ENCODE measurements around the gene HNRNPAB. TPM values are rescaled to one million over a fixed set of nuclear protein-coding genes. Genes with fewer than 3 reads are reported as not detected.

Gene HNRNPAB
- total and polyA plus RNA-seq, 4 donors = 33.7 to 66.3 (median 50.4) TPM

- Histone ChIP-seq H3K27ac (ENCODE audit: low read depth in 1 of 2, low read length in 2 of 2) (no peak overlapping the region), H3K4me1 (ENCODE audit: control insufficient read depth in 4 of 4, insufficient read depth in 4 of 4, low read length in 3 of 4) (peaks cover 3 to 11% (median 5%) of the 10 kb centered on the region in 4 donors), H3K4me3 (ENCODE audit: low read depth in 1 of 3, low read length in 3 of 3) (no peak overlapping the region), H3K27me3 (ENCODE audit: control insufficient read depth in 4 of 4, insufficient read depth in 4 of 4, low read length in 3 of 4) (no peaks in the 10 kb centered on the region), H3K36me3 (ENCODE audit: control insufficient read depth in 4 of 4, insufficient read depth in 3 of 4, low read depth in 1 of 4, low read length in 3 of 4) (peaks cover 3 to 54% (median 28%) of the 10 kb centered on the region in 4 donors), H3K9ac (ENCODE audit: low read depth in 1 of 2, low read length in 2 of 2) (no peak overlapping the region), H3K9me3 (ENCODE audit: control insufficient read depth in 4 of 4, low read length in 3 of 4) (no peaks in the 10 kb centered on the region)
- TF ChIP-seq, protein P1, sequence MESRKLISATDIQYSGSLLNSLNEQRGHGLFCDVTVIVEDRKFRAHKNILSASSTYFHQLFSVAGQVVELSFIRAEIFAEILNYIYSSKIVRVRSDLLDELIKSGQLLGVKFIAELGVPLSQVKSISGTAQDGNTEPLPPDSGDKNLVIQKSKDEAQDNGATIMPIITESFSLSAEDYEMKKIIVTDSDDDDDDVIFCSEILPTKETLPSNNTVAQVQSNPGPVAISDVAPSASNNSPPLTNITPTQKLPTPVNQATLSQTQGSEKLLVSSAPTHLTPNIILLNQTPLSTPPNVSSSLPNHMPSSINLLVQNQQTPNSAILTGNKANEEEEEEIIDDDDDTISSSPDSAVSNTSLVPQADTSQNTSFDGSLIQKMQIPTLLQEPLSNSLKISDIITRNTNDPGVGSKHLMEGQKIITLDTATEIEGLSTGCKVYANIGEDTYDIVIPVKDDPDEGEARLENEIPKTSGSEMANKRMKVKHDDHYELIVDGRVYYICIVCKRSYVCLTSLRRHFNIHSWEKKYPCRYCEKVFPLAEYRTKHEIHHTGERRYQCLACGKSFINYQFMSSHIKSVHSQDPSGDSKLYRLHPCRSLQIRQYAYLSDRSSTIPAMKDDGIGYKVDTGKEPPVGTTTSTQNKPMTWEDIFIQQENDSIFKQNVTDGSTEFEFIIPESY (IDR thresholded peaks at IDR 0.05) = no peak
- no peak for TF ChIP-seq RAD21 (IDR thresholded peaks at IDR 0.05)
- TF ChIP-seq, protein P2, sequence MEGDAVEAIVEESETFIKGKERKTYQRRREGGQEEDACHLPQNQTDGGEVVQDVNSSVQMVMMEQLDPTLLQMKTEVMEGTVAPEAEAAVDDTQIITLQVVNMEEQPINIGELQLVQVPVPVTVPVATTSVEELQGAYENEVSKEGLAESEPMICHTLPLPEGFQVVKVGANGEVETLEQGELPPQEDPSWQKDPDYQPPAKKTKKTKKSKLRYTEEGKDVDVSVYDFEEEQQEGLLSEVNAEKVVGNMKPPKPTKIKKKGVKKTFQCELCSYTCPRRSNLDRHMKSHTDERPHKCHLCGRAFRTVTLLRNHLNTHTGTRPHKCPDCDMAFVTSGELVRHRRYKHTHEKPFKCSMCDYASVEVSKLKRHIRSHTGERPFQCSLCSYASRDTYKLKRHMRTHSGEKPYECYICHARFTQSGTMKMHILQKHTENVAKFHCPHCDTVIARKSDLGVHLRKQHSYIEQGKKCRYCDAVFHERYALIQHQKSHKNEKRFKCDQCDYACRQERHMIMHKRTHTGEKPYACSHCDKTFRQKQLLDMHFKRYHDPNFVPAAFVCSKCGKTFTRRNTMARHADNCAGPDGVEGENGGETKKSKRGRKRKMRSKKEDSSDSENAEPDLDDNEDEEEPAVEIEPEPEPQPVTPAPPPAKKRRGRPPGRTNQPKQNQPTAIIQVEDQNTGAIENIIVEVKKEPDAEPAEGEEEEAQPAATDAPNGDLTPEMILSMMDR (IDR thresholded peaks at IDR 0.05; ENCODE audit: low read depth, low read length, missing input control) = no peak
- TF ChIP-seq HNF4A (conservative IDR thresholded peaks at IDR 0.05) = no peak
- no peak for TF ChIP-seq REST (IDR thresholded peaks at IDR 0.05)
- TF ChIP-seq EGR1 (IDR thresholded peaks at IDR 0.05; ENCODE audit: low read depth in 2 of 2) = no peak
- TF ChIP-seq, protein P3, sequence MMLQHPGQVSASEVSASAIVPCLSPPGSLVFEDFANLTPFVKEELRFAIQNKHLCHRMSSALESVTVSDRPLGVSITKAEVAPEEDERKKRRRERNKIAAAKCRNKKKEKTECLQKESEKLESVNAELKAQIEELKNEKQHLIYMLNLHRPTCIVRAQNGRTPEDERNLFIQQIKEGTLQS (IDR thresholded peaks at IDR 0.05) = no peak
- TF ChIP-seq SP1 (IDR thresholded peaks at IDR 0.05) = no peak
- TF ChIP-seq RXRA (IDR thresholded peaks at IDR 0.05) = no peak
- no peak for TF ChIP-seq JUND (IDR thresholded peaks at IDR 0.05)
- WGBS = 85% methylated on average over 3 of the region's 3 CpGs
- no peak for DNase-seq (ENCODE audit: low spot score)
Measured at GRCh38 chr5:178221282-178221681, 16.9 kb downstream of the HNRNPAB start.

- H3K4me3 ChIP-seq (ENCODE audit: low read depth in 1 of 3, low read length in 3 of 3) = no peak overlapping the region
- H3K9ac ChIP-seq (ENCODE audit: low read depth in 1 of 2, low read length in 2 of 2) = no peak overlapping the region
- TF ChIP-seq, protein P2 (IDR thresholded peaks at IDR 0.05; ENCODE audit: low read depth, low read length, missing input control) = no peak
- TF ChIP-seq RAD21 (IDR thresholded peaks at IDR 0.05) = no peak
- TF ChIP-seq, protein P1 (IDR thresholded peaks at IDR 0.05) = no peak
- 75% methylated on average over 5 of the region's 5 CpGs for WGBS
- DNase-seq (ENCODE audit: low spot score) = no peak
- H3K27ac ChIP-seq (ENCODE audit: low read depth in 1 of 2, low read length in 2 of 2) = no peak overlapping the region
- no peaks in the 10 kb centered on the region for H3K9me3 ChIP-seq (ENCODE audit: control insufficient read depth in 4 of 4, low read length in 3 of 4)
- no peaks in the 10 kb centered on the region for H3K27me3 ChIP-seq (ENCODE audit: control insufficient read depth in 4 of 4, insufficient read depth in 4 of 4, low read length in 3 of 4)
- H3K36me3 ChIP-seq (ENCODE audit: control insufficient read depth in 4 of 4, insufficient read depth in 3 of 4, low read depth in 1 of 4, low read length in 3 of 4) = peaks cover 3 to 48% (median 28%) of the 10 kb centered on the region in 4 donors
- H3K4me1 ChIP-seq (ENCODE audit: control insufficient read depth in 4 of 4, insufficient read depth in 4 of 4, low read length in 3 of 4) = peaks cover under 1 to 16% (median 6%) of the 10 kb centered on the region in 4 donors
Measured at GRCh38 chr5:178221853-178222252, 17.5 kb downstream of the HNRNPAB start.
